GM18867 (cell line): ENCODE data around the gene PNKD.
"Not testable (repeated sequence)": the region's sequence is repeated elsewhere in the genome, so short reads cannot be mapped to it uniquely, and the experiment has no call there.

Experiments
- ATAC-seq: cut with Tn5 transposase; IDR thresholded peaks from one replicate; pipeline ENCODE4 v1.9.1; 2021; ENCODE audit warnings: mild to moderate bottlenecking, moderate library complexity; ENCODE audit not compliant: unreplicated experiment

Gene PNKD

GRCh38 chr2:218291318-218292047 lies 21.2 kb downstream of the PNKD start:
- ATAC-seq: no peak

- peak; percentile 78 for ATAC-seq
Observed at GRCh38 chr2:218292048-218293014, 22.0 kb downstream of the PNKD start, which contains the start of gene TMBIM1. TSS of gene TMBIM1 (minus strand) at chr2:218292503. CDS start at chr2:218282141, 10,362 bp downstream.

GRCh38 chr2:218293715-218294429 lies 23.6 kb downstream of the PNKD start:
- no peak for ATAC-seq

GRCh38 chr2:218294430-218295022 lies 24.2 kb downstream of the PNKD start:
- ATAC-seq: no peak

GRCh38 chr2:218295029-218295428 lies 24.7 kb downstream of the PNKD start:
- no peak for ATAC-seq

GRCh38 chr2:218296200-218296599 lies 25.9 kb downstream of the PNKD start:
- no peak for ATAC-seq

GRCh38 chr2:218296847-218297246 lies 26.5 kb downstream of the PNKD start:
- no peak for ATAC-seq

- ATAC-seq: no peak
Observed at GRCh38 chr2:218298314-218298875, 28.1 kb downstream of the PNKD start.

GRCh38 chr2:218300141-218300540 lies 29.8 kb downstream of the PNKD start:
- no peak for ATAC-seq

- peak; percentile 76 for ATAC-seq
Observed at GRCh38 chr2:218301176-218301819, 31.0 kb downstream of the PNKD start.

- ATAC-seq: no peak
Observed at GRCh38 chr2:218305383-218305782, 35.1 kb downstream of the PNKD start.

- ATAC-seq: no peak
Observed at GRCh38 chr2:218306184-218306920, 36.0 kb downstream of the PNKD start.

- ATAC-seq: no peak
Observed at GRCh38 chr2:218307415-218308090, 37.2 kb downstream of the PNKD start.

- no peak for ATAC-seq
Observed at GRCh38 chr2:218310853-218311540, 40.7 kb downstream of the PNKD start.

GRCh38 chr2:218311541-218312266 lies 41.4 kb downstream of the PNKD start:
- ATAC-seq: not testable (repeated sequence)

- no peak for ATAC-seq
Observed at GRCh38 chr2:218312267-218312756, 42.0 kb downstream of the PNKD start.

- no peak for ATAC-seq
Observed at GRCh38 chr2:218313356-218313755, 43.0 kb downstream of the PNKD start.
